Upper lobe of left lung (tissue), 4 donors: Measurements from ENCODE around the gene ORM1.

Experiments
- EP300 ChIP-seq, 4 donors: sonication (generic); formaldehyde crosslinking; IDR thresholded peaks; one replicate each; pipeline ENCODE4 v1.5.1; 2017; ENCODE audit warnings: antibody characterized with exemption in 4 of 4, control low read depth in 2 of 4
- POLR2A ChIP-seq, 4 donors: fragments of 450-650 bp; IDR thresholded peaks; one replicate each; pipeline ENCODE4 v1.5.1; 2016 to 2017; ENCODE audit warnings: antibody characterized with exemption in 4 of 4, mild to moderate bottlenecking in 2 of 4
- TF ChIP-seq, protein P1 (sequence below), 6 experiments: fragments of 450-650 bp in 4 of 6; fragments of 200-600 bp in 2 of 6; sonication (generic) in 2 of 6; IDR thresholded peaks; one replicate each; pipeline ENCODE4 v1.5.1; 2016 to 2019; ENCODE audit warnings: antibody characterized with exemption in 6 of 6

DNA sequence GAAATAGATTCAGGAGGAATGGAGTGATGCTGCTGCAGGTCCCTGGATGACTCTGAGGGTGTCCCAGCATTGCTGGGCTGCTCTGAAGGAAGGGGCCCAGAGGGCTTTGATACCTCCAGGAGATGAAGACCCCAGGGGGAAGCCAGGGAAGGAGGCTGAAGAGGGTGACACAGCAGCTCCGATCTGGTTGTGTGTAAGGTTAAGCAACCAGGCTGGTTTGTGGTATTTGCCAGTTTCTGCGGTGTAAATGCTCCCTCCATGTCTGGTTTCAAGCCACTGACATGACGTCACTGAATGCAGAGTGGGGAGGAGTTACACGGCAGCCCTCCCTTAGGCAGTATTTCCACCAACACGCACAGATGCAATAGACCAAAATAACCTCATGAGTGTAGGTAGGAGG, 40.0 kb upstream of the ORM1 start:
- TF ChIP-seq, protein P1, sequence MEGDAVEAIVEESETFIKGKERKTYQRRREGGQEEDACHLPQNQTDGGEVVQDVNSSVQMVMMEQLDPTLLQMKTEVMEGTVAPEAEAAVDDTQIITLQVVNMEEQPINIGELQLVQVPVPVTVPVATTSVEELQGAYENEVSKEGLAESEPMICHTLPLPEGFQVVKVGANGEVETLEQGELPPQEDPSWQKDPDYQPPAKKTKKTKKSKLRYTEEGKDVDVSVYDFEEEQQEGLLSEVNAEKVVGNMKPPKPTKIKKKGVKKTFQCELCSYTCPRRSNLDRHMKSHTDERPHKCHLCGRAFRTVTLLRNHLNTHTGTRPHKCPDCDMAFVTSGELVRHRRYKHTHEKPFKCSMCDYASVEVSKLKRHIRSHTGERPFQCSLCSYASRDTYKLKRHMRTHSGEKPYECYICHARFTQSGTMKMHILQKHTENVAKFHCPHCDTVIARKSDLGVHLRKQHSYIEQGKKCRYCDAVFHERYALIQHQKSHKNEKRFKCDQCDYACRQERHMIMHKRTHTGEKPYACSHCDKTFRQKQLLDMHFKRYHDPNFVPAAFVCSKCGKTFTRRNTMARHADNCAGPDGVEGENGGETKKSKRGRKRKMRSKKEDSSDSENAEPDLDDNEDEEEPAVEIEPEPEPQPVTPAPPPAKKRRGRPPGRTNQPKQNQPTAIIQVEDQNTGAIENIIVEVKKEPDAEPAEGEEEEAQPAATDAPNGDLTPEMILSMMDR (IDR thresholded peaks at IDR 0.05) = no peak
- TF ChIP-seq EP300 (IDR thresholded peaks at IDR 0.05) = no peak
- TF ChIP-seq POLR2A (IDR thresholded peaks at IDR 0.05) = no peak
